GM13976 (cell line): Measurements from ENCODE around the gene RPS3.
"Not testable (repeated sequence)": the region's sequence is repeated elsewhere in the genome, so short reads cannot be mapped to it uniquely, and the experiment has no call there.

Experiments used
- DNase-seq: peaks from one replicate; pipeline ENCODE4 v3.0.0; 2012; ENCODE audit warnings: low spot score
- in situ Hi-C: fragments of 300-500 bp; cut with MboI; formaldehyde crosslinking; loops from one replicate; pipeline ENCODE4 v1.12.0; 2022; ENCODE audit warnings: low sequenced_read_pairs, mixed read lengths, inconsistent platforms; ENCODE audit not compliant: unreplicated experiment
- TF ChIP-seq, protein P1 (sequence below): IDR thresholded peaks from 2 replicates; pipeline ENCODE4 v1.5.1; 2012; ENCODE audit warnings: borderline replicate concordance, mild to moderate bottlenecking; ENCODE audit not compliant: insufficient read depth; ENCODE audit errors: extremely low read depth, missing control alignments, control extremely low read depth

The RPS3 gene

DNA sequence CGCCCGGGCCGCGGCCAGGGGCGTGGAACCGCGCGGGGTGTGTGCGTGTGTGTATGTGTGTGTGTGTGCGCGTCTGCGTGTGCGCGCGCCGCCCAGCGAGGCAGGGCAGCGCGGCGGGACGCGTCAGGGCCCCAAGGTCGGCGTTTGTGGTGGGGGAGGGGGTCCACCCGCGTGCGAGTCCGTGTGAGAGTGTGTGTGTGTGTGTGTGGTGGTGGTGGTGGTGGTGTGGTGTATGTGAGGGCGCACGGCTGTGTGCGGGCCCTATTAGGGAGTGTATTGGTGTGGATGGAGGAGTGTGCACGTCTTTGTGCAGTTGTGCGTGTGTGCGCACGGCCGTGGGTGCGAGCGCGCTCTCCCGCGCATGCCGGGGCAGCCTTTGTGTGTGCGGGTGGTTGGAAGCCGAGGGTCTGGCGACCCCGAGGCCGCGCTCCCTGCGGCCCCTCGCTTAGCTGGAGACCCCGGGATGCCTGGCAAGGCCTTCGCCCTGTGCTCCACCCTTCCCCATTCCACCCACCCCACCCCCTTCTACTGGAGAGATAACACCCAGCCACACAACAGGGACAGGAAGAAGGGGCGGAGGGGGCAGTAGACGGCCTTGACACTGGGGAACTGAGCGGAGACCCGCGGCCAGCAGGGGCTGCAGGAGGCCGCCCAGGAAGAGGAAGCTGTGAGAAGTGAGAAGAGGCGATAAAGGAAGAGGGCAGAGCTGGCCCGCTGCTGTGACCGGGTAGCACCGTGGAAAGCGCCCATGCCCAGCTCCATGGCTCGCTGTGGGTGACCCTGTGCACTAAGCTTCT lies 47.3 kb upstream of the RPS3 start:
- DNase-seq = peak; percentile 71
- in situ Hi-C loops = no loop called here
- TF ChIP-seq, protein P1, sequence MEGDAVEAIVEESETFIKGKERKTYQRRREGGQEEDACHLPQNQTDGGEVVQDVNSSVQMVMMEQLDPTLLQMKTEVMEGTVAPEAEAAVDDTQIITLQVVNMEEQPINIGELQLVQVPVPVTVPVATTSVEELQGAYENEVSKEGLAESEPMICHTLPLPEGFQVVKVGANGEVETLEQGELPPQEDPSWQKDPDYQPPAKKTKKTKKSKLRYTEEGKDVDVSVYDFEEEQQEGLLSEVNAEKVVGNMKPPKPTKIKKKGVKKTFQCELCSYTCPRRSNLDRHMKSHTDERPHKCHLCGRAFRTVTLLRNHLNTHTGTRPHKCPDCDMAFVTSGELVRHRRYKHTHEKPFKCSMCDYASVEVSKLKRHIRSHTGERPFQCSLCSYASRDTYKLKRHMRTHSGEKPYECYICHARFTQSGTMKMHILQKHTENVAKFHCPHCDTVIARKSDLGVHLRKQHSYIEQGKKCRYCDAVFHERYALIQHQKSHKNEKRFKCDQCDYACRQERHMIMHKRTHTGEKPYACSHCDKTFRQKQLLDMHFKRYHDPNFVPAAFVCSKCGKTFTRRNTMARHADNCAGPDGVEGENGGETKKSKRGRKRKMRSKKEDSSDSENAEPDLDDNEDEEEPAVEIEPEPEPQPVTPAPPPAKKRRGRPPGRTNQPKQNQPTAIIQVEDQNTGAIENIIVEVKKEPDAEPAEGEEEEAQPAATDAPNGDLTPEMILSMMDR = no peak

DNA sequence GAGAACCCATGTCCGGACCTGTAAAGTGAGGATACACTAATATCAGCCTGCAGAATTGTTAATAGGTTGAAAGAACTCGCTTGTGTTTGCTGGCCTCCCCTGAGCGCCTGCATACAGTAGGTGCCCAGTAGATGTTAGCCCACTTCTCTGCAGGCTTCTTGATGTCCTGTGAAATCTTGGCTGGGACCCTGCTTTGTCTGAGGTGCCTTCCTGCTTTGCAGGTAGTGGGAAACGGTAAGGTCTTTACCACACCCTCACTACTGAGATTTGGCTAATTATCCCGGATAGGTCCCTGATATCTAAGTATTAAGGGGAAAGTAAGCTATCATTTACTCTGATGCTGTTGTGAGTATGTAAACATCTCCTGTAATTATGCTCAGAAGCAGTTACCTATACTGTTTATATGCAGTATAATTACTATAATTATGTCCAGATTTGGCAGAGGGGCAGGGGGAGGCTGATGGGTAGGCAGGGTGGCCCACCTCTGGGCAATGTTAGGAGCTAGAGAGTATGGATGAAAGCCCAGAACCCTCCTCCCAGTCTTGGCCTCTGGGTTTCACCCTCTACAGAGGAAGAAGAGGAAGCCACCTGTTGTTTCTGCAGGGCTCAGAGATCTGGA lies 46.6 kb upstream of the RPS3 start:
- TF ChIP-seq, protein P1 = no peak
- DNase-seq = no peak
- in situ Hi-C loops = no loop called here

DNA sequence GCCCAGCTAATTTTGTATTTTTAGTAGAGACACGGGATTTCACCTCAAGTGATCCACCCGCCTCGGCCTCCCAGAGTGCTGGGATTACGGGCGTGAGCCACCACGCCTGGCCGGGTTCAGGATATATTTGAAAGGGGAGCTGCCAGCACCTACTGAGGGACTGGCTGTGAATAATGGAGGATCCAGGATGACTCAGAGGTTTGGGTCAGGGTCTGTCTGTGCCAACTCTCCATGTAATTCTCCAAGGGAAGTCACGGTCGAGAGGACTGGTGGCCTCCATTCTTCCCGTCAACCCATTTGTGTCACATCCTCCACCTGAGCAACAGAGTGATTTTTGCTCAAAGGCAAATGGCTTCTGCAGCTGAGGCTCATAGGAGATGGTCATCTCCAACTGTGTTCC lies 44.3 kb upstream of the RPS3 start:
- in situ Hi-C loops = no loop called here
- TF ChIP-seq, protein P1 = no peak
- no peak for DNase-seq

DNA sequence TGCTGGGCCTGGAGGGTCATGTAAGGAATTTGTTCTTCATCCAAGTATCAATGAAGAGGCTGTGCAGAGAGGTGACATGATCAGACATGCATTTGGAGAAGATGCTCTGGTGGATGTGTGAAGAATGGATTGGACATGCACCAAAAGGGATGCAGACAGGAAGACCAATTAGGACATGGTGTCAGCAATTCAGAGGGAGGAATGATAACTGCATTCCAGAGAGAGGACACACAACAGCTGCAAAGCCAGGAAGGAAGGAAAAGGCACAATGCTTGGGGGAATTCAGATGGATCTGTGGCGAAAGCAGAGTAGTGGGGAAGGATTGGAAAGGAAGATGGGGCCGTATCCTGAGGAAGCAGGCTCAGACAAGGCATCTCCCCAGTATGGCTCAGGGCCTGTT lies 42.7 kb upstream of the RPS3 start:
- in situ Hi-C loops = no loop called here
- TF ChIP-seq, protein P1 = no peak
- no peak for DNase-seq

DNA sequence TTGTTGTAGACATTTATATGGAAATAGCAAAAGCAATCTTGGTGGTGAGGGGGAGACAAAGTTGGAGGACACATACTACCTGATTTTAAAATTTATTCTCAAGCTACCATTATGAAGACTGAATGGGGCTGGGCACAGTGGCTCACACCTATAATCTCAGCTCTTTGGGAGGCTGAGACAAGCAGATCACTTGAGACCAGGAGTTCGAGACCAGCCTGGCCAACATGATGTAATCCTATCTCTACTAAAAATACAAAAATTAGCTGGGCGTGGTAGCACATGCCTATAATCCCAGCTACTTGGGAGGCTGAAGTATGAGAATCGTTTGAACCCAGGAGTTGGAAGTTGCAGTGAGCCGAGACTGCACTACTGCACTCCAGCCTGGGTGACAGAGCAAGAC lies 37.0 kb upstream of the RPS3 start:
- in situ Hi-C loops, DNase-seq: not testable (repeated sequence)

DNA sequence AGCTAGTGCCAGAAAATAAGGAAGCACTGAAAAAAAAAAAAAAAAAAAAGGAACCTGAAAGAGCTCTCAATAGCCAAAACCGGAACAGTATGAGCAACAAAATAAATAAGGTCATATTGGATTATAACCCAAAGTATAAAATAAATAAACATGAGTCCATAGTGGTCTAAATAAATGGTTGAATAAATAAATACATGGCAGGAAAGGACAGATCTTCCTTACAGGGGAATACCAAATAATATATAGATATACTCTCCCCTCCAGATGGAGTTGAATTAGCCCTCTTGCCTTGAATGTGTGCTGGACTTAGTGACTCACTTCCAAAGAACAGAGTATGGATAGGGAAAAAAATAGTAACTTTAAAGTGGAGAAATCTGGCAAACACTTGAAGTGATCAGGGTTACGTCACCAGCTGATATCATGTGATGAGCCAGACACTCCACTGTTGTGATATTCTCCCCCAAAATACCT lies 33.6 kb upstream of the RPS3 start:
- TF ChIP-seq, protein P1 = no peak
- in situ Hi-C loops = no loop called here
- no peak for DNase-seq

DNA sequence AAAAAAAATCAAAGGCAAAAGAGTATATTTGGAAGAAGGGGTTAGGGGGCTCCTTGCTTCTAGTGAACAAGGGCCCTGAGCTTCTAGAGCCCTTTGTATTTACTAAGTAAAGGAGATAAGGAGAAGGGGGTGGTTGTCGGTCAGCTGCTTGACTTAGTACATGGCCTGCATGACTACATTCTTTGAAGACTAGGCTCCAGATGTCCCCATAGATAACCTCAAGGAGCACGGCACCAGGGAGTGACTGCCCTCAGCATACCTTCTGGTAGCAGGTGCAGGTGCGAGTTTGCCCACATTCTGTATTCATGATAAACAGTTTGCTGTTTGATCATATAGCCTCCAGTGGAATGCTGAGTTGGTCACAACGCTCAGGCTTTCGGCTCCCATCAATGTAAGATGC lies 32.5 kb upstream of the RPS3 start:
- in situ Hi-C loops, DNase-seq: not testable (repeated sequence)
